Hematopoietic multipotent progenitor cell (in vitro differentiated cells): Measurements from ENCODE around the gene P3H1. TPM values are rescaled to one million over a fixed set of nuclear protein-coding genes. Genes with fewer than 3 reads are reported as not detected.

Experiments
- DNase-seq, 3 donors: peaks; one replicate each; pipeline ENCODE4 v3.0.0-alpha.2; 2011 to 2015; ENCODE audit warnings: low read depth in 2 of 3, low spot score in 2 of 3
- total RNA-seq: library from RNA; depleted of rRNA; stranded (reverse); fragments of >200 nt; gene quantifications from one replicate; pipeline ENCODE4 v1.2.3, GENCODE V29; 2012

The P3H1 gene
- total RNA-seq, 1 donor = 62.7 TPM

DNA sequence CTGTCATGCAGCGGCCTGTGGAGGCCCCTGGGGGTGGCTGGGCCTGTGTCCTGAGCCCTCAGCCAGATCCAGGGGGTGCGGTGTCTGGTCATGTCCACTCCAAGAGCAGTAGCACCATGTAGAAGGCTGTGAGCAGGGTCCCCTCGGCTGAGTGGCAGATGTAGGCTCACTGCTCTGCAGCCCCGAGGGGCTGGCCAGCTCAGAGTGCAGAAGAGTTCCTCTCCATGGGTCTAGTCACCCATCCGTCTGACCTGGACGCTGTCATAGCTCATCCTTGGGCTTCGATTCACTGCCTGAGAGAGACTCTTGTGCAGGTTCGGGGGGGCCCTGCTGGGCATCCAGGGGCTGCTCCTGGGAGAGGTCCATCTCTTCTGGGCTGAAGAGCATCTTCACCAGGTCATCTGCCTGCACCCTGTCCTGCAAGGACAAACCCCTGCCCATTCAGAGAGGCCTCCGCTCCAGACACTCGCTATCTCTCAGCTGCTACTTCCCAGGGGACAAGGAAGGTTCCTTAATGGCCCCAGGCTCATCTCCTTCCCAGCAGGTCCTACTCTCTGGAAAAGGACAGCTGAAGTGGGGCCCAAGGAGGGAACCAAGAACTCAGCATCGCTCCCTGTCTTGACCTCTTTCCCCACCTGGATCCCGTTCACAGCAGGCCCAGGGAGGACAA lies 20.3 kb downstream of the P3H1 start:
- DNase-seq = no peak

DNA sequence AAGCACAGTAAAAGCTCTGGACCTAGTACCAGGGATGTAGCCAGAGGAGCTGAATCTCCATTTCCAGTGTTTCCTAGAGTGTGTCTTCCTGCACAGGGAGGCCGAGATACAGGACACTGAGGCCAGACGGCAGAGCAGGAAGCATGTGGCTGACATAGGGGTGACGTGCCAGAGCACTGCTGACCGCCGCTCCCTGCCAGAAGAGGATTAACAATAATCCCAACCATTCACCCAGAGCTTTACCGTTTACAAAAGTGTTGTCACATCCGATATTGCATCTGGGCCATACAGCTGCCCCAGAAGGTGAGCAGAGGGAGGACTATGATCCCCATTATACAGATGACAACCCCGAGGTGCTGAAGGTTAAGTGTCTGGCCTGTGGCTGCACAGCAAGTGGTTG lies 21.0 kb downstream of the P3H1 start:
- DNase-seq = no peak

DNA sequence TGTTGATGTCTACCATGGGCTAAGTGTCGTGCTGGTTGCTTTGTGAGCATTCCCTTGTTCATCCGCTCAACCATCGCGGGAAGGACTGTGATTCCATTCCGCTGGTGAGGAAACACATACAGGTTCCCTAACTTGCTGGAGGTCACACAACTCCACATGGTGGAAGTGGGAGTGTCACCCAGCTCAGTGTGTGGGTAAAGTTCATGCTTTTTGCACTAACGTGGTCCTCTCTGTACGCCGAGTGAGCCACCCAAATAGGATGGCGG lies 22.7 kb downstream of the P3H1 start:
- no peak for DNase-seq

DNA sequence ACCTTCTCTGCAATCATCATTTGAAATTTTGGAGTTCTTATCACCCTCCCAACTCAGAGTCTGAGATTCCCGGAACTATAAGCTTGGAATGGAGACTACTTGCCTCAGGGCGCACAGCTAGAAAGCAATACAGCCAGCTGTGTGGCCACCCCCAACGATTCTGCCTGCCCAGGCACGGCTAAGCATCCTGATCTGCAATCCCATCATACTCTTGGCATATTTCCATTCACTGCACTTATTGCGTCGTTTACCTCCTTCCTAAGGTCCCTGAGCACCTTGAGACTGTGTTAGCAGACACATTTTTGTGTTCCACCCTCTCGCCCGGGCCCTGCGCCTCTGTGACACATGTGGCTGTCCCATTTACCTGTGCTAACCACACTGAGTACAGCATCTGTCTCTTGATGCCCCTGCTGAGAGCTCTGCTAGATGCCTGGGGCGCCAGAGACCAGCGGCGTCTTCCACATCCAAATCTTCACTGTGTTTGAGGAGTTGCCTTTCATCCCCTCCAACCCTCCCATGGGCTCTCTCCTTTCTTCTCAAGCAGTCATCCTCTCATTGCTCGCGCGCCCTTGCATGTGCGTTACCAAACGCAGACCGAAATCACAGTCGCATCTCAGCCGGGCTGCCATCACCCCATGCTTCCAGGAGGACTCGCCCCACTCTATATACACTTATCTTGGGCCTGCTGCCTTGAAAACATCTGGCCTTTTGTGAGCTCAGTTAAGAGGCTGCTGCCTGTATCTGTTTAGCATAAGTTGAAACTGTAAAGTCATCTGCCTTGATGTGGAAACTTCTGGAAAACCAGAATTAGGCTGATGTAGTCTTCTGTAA lies 23.3 kb downstream of the P3H1 start:
- DNase-seq = no peak

DNA sequence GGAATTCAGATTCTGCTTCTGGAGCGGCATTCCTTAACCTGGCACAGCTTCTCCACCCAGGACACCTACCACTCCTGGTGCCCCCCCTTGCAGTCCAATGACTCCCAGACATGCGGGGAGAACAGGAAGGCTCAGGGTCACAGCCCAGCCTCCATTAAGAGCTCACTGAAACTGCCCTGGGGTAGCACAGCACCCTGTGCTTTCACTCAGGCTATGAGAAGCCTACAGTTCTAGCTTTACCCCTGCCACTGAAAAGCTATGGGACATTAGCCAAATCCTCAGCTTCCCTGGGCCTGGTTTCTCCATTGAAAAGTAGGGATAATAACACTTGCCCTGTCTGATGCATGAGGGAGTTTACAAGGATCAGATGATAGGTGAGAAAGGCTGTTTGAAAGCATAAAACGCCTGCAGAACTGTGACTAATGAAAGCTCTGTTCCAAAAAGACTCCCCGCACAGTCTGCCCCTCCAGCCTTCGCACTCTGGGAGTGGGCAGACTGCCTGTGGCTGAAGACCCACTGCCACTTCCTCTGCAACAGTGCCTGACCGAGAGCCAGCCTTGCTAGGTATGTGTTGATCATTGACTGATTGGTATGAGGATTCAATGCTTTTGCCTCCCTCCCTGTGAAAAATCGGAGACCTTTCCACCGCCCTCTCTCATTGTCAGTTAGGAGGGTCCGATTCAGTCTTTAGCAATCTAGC lies 24.1 kb downstream of the P3H1 start:
- no peak for DNase-seq

DNA sequence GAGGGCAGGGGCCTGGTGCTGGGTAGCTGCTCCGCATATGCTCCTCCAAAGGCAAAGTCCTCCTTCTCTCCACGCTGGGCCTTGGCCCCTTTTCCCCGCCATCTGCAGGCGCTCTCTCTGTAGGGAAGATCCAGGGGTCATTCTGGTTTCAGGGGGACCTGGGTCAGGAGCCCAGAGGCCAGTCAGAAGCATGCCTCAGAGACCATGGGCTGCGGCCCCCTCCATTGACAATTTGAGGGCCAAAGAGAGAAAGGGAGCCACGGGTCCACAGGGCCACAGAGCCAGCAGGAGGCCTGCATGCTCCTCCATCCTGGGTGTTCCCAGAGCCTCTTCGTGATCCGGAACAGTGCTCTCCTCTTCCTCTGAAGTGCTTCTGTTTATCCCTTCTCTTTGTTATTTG lies 24.7 kb downstream of the P3H1 start:
- DNase-seq = no peak

DNA sequence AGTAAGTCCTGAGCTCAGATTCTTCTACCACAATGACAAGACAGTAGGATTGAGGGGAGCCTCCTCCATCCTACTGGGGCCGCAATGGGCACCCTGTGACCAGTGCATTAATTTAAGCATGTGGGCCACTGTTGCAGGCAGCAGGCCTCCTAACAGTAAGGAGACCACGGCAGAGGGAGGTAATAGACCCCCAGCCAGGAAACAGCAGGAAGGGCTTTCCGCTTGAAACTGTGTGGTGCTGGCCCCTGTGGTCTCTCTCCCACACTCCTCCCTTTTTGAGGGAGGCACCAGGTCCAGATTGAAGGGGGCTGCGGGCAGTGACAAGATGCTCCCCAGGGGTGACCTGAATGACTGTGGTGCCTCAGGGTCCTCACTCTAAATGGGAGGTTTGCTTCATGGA lies 25.1 kb downstream of the P3H1 start:
- DNase-seq = no peak

DNA sequence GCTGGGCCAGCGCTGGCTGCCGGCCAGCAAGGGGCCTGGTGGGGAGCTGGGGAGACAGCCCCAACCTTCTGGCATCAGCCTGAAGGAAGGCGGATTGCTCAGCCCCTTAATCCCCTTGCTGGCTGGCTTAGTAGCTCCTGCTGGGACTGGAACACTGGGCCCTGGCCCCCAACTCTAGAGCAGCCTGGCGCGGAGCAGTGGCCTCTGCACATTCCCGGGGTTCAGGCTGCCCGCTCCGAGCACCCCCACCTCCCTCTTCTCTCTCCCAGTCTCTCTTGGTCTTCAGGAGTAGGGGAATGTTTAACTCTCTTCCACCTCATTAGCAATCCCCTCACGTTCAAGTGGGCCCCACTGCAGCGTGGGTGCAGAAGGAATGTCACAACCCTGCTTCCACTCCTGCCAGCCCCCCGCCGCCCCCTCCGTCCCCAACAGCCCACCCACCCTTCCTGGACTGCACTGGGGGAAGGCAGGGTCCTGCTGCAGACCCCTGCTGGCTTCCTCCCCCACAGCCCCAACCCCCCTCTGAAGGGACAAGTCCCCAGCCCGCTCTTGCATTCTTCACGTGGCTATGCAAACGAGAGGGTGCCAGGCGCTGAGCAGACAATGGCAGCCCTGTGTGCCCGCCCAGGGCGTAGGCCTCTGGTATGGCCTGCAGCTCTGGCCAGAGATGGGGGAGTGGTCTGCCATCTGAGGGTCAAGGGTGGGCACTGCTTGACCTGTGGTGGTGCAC lies 25.8 kb downstream of the P3H1 start:
- DNase-seq = no peak

DNA sequence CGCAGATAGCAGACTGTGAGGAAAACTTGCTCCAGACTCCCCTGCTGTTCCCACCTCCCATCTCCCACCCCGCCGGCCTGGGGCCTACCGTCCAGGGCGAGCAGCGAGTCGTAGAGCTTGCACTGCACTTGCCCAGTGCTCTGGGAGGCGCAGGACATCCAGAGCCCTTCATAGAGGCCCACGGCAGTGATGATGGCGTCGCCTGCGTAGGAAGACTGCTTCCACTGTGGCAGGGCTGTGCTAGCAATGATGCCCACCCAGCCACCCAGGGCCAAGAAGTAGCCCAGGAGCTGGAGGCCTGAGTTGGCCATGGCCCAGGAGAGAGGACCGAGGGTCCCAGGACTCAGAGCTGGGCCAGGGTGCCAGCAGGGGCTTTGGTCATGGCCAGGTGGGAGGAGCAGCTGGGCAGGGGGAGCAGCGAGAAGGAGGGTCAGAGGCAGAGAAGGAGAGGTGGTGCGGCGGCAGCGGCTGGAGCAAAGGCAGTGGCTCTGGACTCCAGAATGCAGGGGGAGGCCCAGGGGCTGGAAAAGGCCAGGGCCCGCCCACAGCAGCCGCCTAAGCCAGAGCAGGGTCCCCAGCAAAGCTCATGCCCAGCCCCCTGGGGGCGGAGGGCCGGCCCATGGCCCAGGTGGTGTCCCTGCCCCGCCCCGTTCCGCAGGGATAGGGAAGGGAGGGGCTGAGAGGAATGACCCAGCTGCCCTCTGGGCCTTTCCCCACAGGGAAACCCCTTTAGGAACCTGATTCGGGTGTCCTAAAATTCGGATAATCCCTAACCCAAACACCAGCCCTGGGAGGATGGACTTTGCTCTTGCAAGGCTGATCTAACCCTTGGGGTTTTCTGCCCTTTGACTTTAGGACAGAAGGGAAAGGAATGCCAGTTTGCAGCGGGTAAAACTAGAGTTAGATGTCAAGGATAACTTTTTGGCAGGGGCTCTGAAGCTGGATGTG lies 26.8 kb downstream of the P3H1 start, which contains the start of gene CLDN19:
Gene CLDN19, minus strand, starts transcription at position 484 of the 948 bp plus-strand sequence. Its CDS starts 173 bp downstream, at position 311.
- no peak for DNase-seq

DNA sequence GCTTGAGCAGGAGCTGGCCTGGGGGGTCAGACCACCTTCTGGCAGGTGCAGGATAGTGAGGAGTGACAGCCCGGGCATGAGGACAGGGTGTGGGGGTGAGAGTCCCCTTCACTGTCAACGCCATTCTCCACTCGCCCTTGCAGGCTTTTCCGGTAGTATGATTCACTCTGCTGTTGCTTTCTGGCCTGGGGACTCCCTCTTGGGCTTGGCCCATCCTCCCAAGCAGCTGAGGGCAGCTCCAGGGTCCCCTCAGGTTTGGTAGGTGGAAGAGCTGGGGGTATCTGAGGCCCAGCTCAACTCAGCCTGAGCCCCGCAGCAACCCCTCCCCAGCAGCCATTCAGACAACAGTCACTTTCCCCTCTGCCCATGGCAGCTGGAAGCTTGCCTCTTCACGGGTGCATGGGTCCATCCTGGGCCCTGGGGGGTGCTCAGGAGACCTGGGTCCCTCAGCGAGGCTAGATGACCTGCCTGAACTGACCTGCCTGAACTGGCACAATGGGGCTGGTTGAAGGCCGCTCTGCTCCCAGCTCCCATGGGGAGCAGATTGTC lies 28.1 kb downstream of the P3H1 start:
- no peak for DNase-seq

DNA sequence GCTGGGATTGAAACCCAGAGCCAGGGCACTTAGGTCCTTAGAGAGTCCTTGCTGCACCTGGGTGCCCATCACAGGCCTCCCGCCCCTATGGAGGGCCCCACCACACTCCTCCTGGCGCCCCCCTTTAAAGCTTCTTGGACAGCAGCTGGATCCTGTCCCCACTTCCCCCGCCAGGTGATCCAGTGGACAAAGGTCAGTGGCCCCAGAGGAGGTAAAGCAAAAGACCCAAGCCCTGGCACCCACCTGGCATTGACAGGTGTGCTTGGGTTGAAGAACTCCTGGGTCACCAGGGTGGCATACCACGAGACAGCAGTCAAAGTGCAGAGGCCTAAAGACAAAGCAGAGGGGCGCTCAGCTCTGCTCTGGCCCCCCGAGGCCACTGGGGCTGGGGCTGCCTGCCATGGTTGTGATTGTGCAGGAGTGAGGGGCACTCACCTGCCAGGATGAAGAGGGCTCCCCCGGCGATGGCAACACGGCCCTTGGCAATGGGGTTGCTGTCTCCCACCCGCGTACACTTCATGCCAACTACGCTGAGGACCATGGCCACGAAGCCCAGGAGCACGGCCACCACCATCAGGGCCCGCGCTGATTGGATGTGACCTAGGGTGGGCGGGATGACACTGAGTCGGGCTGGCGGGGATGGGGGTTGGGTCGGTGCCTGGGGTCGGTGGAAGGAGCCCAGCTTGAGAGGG lies 28.7 kb downstream of the P3H1 start:
- DNase-seq = no peak

DNA sequence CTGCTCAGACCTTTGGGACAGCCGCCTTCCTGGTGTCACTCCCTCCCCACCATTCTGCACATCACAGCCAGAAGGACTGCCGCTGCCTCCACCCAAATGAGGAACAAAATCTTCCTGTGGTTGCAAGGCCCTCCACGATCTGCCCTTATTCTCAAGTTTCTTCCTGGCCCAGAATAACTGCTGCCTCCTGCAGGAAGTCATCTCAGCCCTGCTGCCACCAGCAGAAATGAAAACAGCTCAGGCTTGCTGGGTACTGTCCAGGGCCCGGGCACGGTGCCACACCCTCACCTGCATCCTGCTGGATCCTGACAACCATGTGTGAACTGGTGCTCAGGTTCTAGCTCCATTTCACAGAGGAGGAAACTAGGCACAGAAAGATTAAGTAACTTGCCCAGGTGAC lies 29.6 kb downstream of the P3H1 start:
- peak in 2 of 3 donors; percentile 54 to 82 for DNase-seq

DNA sequence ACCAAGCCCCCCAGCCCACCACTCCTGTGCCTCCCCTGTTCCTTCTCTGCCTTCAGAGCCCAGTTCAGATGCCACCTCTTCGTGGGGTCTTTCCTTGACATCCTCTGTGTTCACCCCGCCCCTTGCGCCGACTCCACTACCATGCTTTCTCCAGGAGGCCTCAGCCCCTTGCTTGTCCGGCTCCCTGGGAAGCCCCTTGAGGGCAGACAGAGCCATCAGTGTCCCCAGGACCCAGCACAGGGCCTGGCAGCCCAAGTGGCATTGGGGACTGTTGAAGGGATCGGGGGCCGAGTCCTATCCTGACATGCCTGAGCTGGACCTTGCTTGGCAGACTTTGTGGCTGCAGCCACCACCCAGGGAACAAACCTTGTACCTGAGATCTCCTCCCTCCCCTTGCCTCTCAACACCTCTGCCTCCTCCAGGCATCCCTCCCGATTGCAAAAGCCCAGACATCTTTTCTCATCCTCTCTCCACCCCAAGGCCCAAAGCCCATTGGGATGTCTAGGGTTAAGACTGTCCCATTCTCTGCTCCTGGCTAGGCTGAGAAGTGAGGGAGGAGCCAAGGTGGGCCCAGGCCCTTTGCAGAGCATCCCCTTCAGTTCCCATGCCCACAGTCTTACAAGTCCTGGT lies 30.1 kb downstream of the P3H1 start:
- no peak for DNase-seq

DNA sequence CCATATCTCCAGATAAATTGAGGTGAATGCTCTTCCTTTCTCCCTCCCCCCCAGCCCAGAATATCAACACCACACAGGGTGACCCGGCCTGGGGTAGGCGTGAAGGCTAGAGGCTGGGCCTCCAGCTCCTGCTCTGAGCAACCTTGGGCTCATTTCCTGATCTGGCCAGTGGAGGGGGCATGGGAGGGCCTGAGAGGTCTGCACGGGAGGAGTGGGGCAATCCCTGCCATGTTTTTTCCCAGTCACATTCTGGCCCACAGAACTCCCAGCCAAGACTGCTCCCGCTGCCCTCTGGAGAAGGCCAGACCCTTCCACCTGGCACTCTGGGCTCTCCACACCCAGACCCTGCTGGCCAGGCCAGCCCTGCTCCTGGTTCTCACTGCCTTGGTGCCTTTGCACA lies 30.7 kb downstream of the P3H1 start:
- DNase-seq = peak in 1 of 3 donors; percentile 20

DNA sequence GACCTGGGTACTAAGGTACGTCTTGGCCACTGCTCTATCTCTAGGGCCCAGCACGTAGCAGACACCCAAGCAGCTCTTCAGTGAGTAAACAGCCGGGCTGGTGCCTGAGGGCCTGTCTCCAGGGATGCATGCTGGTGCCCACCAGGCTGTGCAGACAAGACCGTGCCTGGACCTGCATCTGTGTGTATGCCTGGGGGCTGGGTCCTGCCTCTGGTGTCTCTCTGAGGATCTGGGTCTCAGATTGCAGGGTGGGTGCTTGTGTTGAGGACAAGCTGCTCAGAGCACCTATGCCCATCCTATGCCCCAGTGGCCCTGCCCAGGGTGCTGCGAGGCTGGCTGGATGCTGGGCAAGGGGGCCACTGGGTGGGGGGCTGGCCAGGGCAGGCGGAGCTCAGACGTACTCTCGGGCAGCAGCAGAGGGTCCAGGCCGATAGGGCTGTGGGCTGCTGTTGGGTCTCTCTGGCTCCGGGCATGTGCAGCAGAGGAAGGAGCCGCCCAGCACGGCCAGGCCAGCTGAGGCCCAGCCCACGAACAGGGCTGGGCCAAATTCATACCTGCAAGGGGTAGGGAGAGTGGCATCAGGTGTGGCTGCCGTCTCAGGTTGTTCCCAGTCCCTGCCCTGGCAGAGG lies 31.2 kb downstream of the P3H1 start:
- no peak for DNase-seq

DNA sequence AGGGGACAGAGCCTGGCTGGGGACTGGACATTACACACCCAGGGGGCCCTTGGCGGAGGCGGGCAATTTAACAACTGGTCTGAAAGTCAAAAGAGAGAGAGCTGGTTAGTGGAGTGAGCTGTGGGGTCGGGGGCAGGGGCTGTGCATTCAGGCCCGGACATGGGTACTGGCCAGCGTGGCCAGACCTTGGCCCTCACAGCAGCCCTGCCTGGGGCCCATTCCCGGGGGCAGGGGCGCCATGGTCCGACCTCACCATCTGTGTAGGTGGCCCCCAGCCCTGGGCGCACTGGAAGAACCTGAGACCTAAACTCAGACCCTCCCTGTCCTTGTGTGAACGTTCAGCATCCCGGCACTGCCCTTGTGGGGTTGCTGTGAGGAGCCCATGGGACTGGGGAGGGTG lies 31.8 kb downstream of the P3H1 start:
- no peak for DNase-seq

DNA sequence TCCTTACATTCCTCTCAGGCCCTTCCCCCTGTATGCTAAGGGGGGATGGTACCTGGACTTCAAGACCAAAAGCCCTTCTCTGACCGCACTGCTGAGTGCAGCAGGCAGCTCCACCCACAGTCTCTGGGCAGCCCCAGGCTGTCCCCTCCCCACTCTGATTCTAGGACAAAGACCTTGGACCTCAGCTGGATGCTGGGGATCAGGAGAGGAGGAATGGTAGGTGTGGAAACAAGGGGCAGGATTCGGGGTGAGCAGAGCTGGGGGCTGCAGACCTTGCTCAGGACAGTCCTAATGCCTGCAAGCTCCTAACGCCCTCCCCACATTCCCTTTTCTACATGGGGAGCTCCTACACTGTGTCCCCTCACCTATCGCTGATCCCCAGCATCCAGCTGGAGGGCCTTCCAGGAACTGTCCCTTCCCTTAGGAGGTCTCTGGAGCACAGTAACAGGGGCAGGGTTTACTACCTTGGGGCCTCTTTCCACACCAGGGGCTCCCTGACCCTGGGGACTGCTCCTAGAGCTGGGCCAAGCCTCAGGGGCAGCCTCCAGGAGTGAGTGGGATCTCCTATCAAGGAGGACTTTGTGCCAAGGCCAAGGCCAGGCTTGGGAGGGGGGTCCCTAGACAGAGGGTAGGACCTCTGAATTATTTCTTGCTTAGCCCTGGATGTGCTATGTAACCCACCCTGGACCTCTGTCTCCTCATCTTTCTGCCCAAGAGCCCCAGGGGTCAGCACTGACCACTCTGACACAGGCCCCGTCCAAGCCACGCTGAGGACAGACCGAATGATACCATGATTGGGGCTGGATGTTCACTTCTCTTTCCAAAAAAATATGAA lies 32.4 kb downstream of the P3H1 start:
- no peak for DNase-seq
